GM18511 (cell line): ENCODE measurements around the gene PRAME.
A peak's percentile ranks its signal among the peaks of the same experiment; 100 is the strongest.
"Not testable (repeated sequence)": the region's sequence is repeated elsewhere in the genome, so short reads cannot be mapped to it uniquely, and the experiment has no call there.

Experiments used
- ATAC-seq: cut with Tn5 transposase; IDR thresholded peaks from one replicate; pipeline ENCODE4 v1.9.1; 2021; ENCODE audit warnings: mild to moderate bottlenecking, moderate library complexity; ENCODE audit not compliant: unreplicated experiment

PRAME gene

GRCh38 chr22:22528780-22529179 is 30.3 kb downstream of the PRAME start:
- no peak for ATAC-seq

GRCh38 chr22:22527312-22527711 is 31.8 kb downstream of the PRAME start:
- no peak for ATAC-seq

- ATAC-seq, result no peak
These were observed 32.7 kb downstream of the PRAME start for GRCh38 chr22:22526125-22526912.

GRCh38 chr22:22523494-22523893 is 35.6 kb downstream of the PRAME start:
- ATAC-seq, result no peak

GRCh38 chr22:22521631-22522030 is 37.4 kb downstream of the PRAME start:
- ATAC-seq, result no peak

GRCh38 chr22:22520667-22521602 is 38.1 kb downstream of the PRAME start:
- ATAC-seq, result no peak

GRCh38 chr22:22520020-22520656 is 38.9 kb downstream of the PRAME start, which contains the start of gene ZNF280A:
ZNF280A (minus strand) TSS chr22:22520270; CDS start chr22:22515630, 4,640 bp downstream.
- no peak for ATAC-seq

GRCh38 chr22:22519591-22519990 is 39.5 kb downstream of the PRAME start:
- no peak for ATAC-seq

GRCh38 chr22:22516992-22517391 is 42.1 kb downstream of the PRAME start:
- no peak for ATAC-seq

- ATAC-seq, result no peak
These were observed 43.2 kb downstream of the PRAME start for GRCh38 chr22:22515890-22516289.

- not testable (repeated sequence) for ATAC-seq
These were observed 44.6 kb downstream of the PRAME start for GRCh38 chr22:22514431-22514830.

- no peak for ATAC-seq
These were observed 45.4 kb downstream of the PRAME start for GRCh38 chr22:22513619-22514018.

GRCh38 chr22:22512951-22513350 is 46.1 kb downstream of the PRAME start:
- no peak for ATAC-seq

GRCh38 chr22:22510833-22511232 is 48.2 kb downstream of the PRAME start:
- ATAC-seq, result not testable (repeated sequence)

- ATAC-seq, result not testable (repeated sequence)
These were observed 49.2 kb downstream of the PRAME start for GRCh38 chr22:22509912-22510311.

GRCh38 chr22:22508274-22509176 is 50.5 kb downstream of the PRAME start, which contains the start of gene ZNF280B:
ZNF280B (minus strand) TSS chr22:22508742; CDS start chr22:22489398, 19,344 bp downstream.
- peak; percentile 94 for ATAC-seq

GRCh38 chr22:22507743-22508273 is 51.3 kb downstream of the PRAME start:
- ATAC-seq, result no peak

- ATAC-seq, result no peak
These were observed 52.3 kb downstream of the PRAME start for GRCh38 chr22:22506736-22507135.

- no peak for ATAC-seq
These were observed 60.8 kb downstream of the PRAME start for GRCh38 chr22:22498267-22498666.
